Stimulated activated CD8-positive, alpha-beta memory T cell treated with anti-CD3 and anti-CD28 coated beads, Interleukin-15, amount 100 ng/mL, for 1 hour (primary cell): ENCODE results near the gene VTI1A.
"Not testable (repeated sequence)": the region's sequence is repeated elsewhere in the genome, so short reads cannot be mapped to it uniquely, and the experiment has no call there.

ENCODE experiments used
- DNase-seq: peaks from one replicate; pipeline ENCODE4 v3.0.0-alpha.2; 2020; ENCODE audit warnings: low read depth

The VTI1A gene

GRCh38 chr10:112446855-112447619 is at the start of gene VTI1A, which contains the start of gene ZDHHC6:
Gene VTI1A, plus strand, starts transcription at chr10:112447215. Its CDS starts 159 bp downstream, at chr10:112447374.
Gene ZDHHC6, minus strand, starts transcription at chr10:112446914. Its CDS starts 1,478 bp downstream, at chr10:112445436.
- peak; percentile 63 for DNase-seq

GRCh38 chr10:112397592-112397991 is 49.4 kb upstream of the VTI1A start:
- DNase-seq = no peak

- no peak for DNase-seq
These were observed 44.1 kb upstream of the VTI1A start for GRCh38 chr10:112402917-112403316.

- no peak for DNase-seq
These were observed 42.4 kb upstream of the VTI1A start for GRCh38 chr10:112404617-112405016.

- DNase-seq = not testable (repeated sequence)
These were observed 40.2 kb upstream of the VTI1A start for GRCh38 chr10:112406806-112407205.

GRCh38 chr10:112407696-112408095 is 39.3 kb upstream of the VTI1A start:
- no peak for DNase-seq

GRCh38 chr10:112409299-112409698 is 37.7 kb upstream of the VTI1A start:
- DNase-seq = no peak

- no peak for DNase-seq
These were observed 37.3 kb upstream of the VTI1A start for GRCh38 chr10:112409755-112410154.

GRCh38 chr10:112412696-112413095 is 34.3 kb upstream of the VTI1A start:
- DNase-seq = no peak

- DNase-seq = no peak
These were observed 25.3 kb upstream of the VTI1A start for GRCh38 chr10:112421731-112422130.

- no peak for DNase-seq
These were observed 22.4 kb upstream of the VTI1A start for GRCh38 chr10:112424651-112425050.

- DNase-seq = no peak
These were observed 20.9 kb upstream of the VTI1A start for GRCh38 chr10:112426111-112426510.

GRCh38 chr10:112429147-112429546 is 17.9 kb upstream of the VTI1A start:
- DNase-seq = no peak

- DNase-seq = no peak
These were observed 17.3 kb upstream of the VTI1A start for GRCh38 chr10:112429654-112430230.

GRCh38 chr10:112433136-112433535 is 13.9 kb upstream of the VTI1A start:
- no peak for DNase-seq

GRCh38 chr10:112434988-112435619 is 11.9 kb upstream of the VTI1A start:
- DNase-seq = no peak

- DNase-seq = no peak
These were observed 8.7 kb upstream of the VTI1A start for GRCh38 chr10:112438356-112438755.

GRCh38 chr10:112441520-112441919 is 5.5 kb upstream of the VTI1A start:
- DNase-seq = no peak

GRCh38 chr10:112442063-112442462 is 5.0 kb upstream of the VTI1A start:
- no peak for DNase-seq

GRCh38 chr10:112446055-112446854 is 760 bp upstream of the VTI1A start:
- no peak for DNase-seq

- no peak for DNase-seq
These were observed 559 bp downstream of the VTI1A start for GRCh38 chr10:112447620-112447928.

- no peak for DNase-seq
These were observed 1.9 kb downstream of the VTI1A start for GRCh38 chr10:112448888-112449287.
